HG03342 (cell line): ENCODE results near the gene ARAP2.

Source experiments
- ATAC-seq: cut with Tn5 transposase; IDR thresholded peaks from one replicate; pipeline ENCODE4 v1.9.1; 2021; ENCODE audit warnings: mild to moderate bottlenecking, moderate library complexity; ENCODE audit not compliant: unreplicated experiment

ARAP2 gene

DNA sequence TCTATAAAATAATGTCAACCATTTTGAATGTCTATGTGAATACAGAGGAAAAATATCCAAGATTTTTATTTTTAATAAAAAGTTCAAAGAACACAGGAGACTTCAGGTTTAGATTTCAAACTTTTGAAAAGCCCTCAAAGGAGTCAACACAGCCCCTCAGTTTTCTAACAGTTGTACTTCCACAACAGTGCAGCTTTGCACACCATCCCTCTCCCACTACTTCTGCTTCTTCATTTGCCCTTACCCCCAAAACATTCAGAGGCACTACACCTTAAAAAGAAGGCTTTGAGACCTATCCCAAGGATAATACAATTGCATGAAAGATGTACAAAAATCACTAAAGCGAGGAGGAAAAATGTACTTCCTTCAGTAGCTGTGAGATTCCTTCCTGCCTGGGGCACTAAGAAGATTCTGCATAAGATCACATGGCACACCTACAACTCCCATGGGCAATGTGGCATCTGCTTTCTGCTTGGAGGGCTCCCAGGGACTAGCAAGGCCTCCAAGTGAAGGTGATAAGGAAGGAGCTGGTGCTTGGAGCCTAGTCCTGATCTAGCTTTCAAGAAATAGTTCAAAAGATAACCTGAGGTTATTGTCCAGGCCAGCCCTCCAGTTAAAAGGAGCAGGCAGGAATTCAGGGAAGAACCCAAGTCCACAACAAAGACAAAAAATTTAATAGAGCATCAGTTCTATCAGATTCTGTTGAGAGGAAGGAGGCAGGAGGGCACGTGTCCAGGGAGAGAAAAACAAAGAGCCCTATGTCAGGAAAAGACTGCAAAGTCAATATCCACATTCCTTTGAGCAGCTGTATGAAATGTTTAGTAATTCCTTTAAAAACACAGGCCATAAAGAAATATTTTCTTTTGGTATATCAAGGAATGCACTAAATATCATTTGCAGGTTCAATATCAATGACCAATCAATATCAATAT, 19.1 kb downstream of the ARAP2 start:
- no peak for ATAC-seq

DNA sequence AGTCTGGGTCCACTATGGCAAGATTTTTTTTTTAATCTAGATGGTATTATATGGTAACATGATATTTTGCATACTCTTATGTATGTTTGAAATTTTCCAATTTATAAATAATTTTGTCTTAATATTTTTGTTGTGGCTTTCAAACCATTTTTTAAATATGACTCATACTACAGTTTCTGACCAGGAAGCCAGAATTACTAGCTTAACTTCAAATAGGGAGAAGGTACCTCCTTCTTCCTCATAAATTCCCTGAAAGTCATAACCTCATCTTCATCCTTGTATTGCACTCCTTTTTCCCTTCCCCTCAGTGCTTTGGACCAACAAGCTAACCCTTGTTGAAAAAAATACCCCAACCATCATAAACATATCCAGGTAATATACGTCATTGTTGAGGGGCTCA, 21.6 kb downstream of the ARAP2 start:
- no peak for ATAC-seq

- ATAC-seq = no peak
Observed at GRCh38 chr4:36220776-36221175, 23.5 kb downstream of the ARAP2 start.

DNA sequence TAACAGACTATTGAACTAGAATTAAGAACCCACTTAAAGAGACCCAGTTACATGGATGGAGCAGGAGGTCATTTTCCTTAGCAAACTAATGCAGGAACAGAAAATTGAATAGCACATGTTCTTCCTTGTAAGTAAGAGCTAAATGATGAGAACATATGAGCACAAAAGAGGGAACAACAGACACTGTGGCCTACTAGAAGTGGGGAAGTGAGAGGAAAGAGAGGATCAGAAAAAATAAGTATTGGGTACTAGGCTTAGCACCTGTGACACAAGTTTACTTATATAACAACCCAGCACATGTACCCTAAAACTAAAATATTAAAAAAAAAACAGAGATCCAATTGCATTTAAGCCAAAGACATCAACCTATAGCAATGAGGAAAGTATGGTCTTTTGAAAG, 26.2 kb downstream of the ARAP2 start:
- peak; percentile 50 for ATAC-seq

DNA sequence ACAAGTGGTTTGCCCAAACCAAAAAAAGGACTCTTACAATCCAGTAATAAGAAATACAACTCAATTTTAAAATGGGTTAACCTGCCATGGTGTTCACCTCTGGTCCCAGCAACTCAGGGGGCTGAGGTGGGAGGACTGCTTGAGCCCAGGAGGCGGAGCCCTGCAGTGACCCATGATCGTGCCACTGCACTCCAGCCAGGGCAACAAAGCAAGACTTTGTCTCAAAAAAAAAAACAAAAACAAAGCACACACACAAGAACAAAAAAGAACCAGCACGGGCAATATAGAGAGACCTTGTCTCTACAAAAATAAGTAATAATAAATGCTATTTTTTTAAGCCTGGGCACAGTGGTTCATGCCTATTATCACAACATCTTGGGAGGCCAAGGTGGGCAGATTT, 28.7 kb downstream of the ARAP2 start:
- no peak for ATAC-seq

GRCh38 chr4:36214735-36215485, 29.4 kb downstream of the ARAP2 start:
- no peak for ATAC-seq

DNA sequence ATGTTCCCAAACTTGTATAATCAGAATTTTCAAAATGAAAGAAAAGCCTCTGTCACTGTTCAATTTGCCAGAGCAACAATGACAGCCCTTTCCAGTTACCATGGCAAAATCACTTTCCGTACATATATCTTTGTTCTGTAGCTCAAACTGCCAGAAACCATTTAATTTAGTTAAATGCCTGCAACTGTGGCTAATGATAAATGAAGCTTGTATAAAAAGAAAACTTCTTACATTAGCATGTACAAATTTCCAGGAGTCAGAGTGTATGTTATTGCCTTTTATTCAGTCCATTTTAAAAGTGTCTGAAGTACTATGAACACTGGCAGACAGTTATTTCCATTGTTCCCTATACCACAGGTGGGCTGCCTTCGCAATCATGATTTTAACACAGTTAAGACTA, 30.3 kb downstream of the ARAP2 start:
- no peak for ATAC-seq

- ATAC-seq = no peak
Observed at GRCh38 chr4:36211084-36211483, 33.2 kb downstream of the ARAP2 start.

DNA sequence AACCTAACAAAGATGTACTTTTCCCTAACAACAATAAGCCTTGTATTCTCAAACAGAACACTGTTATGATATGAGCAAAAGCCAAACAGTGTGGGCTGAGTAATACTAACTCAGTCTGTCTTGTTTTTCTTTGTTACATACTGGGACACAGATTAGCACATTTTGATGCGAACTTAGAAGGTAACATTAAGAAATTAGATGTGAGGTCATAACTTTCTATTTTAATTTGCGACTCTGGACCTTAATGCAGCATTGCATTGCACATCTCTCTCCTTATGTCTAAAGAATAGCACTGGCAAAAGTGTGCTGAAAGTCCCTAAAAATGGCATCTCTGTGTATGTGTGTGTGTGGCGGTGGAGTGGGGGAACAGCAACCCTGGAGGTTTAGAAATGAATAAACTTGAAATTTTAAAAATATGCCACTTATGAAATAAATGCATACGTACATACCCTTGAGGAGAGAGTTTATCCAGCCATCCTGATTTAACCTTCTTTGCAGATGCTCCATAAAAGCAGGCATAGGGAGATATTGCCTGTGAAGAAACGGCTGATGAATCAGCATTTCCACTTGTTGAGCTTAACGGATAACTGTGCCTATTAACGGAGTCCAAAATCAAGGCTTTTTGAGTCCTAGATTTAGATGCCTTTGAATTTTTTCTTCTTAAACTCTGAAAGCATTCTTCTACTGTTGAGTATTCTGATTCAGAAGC, 34.2 kb downstream of the ARAP2 start:
- peak; percentile 45 for ATAC-seq

DNA sequence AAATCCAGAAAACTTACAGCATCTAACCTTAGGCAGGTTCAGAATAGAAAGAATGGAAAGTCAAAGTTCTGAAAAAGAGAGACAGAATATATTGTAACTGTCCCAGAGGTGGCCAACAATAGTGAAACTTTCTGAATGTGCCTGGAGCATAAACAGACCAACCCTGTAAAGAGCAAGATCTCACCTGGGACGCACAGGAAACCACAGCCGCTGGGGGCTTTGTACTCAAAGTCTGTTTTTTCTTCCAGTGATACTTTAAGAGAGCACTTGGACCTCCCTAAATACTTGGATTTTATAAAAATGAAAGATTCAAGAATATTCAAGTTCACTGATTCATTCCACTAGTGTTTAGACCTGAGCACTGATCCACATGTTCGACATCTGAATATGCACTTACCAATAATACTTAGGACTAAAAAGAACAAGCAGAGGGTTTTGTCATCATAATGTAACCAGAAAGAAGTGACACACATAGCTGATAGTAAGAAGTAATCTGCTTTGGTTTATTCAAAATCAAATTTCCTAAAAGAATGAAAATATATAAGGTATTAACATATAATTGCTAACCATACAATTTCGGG, 35.3 kb downstream of the ARAP2 start:
- ATAC-seq = peak; percentile 86

DNA sequence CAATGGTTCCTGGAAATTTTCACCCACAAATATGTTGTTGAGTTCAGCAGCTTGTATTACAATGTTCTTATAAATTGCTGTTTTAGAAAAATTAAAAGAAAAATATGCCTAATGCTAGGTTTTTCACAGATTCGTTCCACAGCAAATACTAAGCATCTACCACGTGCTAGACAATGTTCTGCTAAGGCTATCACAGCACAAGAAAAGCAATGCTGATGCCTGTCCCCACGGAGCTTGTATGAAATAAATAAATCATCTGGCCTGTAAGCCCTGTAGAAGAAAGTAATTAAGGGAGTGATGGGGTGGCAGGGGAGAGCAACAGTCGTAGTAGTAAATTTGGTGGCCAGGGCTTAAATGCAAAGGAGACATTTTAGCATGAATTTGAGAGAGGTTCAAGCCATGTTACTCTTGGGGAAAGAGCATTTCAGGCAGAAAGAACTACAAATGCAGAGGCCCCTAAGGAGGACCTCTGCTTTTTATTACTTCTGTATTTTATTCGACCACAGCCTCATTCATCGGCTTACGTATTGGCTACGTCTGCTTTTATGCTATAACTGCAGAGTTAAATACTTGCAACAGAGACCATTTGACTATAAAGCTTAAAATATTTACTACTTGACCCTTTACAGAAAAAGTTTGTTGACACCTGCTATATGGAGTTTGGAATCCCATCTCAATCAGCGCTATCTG, 36.3 kb downstream of the ARAP2 start:
- no peak for ATAC-seq

GRCh38 chr4:36207367-36207766, 36.9 kb downstream of the ARAP2 start:
- ATAC-seq = no peak

GRCh38 chr4:36206603-36207311, 37.6 kb downstream of the ARAP2 start:
- ATAC-seq = no peak

DNA sequence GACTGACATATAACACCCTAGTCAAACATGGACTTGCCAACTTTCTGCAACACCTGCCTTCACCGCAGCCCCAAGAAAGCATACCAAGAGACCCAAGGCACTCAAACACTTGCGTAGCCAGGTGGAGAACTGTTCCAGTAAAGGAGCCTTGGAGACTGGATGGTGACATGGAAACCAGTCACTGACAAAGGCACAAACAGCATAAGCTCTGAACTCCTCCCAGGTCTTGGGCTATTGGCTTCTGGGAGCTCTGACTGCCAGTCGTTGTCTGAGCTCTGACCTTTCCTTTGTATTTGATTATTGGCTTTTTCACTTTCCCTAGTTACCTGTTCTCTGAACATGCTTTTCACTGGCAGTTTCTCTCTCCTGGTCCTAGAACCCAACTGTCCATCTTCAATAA, 38.3 kb downstream of the ARAP2 start:
- no peak for ATAC-seq

DNA sequence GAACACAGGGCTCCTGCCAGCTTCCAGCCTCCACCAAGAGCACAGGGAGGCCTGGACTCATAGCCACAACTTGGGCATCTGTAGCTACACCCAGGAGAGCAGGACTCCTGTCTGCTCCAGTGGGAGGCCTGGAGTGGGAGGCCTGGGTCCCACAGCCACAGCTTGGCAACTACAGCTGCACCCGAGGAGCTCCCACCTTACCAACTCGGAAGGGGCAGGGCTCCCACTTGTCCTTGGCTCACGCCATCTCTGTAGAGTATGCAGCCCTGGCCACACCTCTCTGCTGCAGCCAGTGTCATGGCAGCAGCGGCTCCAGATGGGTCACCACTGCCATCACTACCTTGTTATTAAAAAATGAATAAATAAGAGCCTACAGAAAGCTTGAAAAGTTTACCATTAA, 45.5 kb downstream of the ARAP2 start:
- ATAC-seq = no peak

GRCh38 chr4:36198068-36198808, 46.1 kb downstream of the ARAP2 start:
- no peak for ATAC-seq

DNA sequence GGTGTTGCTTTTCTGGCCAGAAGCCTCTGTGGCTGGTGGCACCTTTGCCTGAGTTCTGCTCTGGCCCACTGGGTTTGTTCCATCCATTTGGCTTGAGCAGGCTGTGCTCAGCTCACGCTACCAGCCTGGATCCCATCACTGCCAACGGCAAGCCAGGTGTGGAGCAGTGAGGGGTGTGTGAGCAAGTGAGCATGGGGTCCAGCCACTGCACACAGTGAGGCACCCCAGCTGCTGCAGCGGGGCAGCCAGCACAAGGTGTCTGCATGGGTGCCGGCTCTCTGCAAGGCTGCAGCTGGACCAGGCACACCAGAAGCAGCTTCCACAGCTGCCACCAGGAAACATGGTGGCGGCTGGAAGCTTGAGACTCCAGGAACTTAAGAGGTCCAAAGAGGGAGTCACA, 46.8 kb downstream of the ARAP2 start:
- no peak for ATAC-seq

GRCh38 chr4:36196145-36196913, 48.0 kb downstream of the ARAP2 start:
- no peak for ATAC-seq
